Activated CD4-positive, alpha-beta T cell treated with anti-CD3 and anti-CD28 coated beads, Interleukin-2, amount 10 ng/mL, durations not matched to agents 7 days and 5 days (primary cell): ENCODE results near the gene PCDH9. TPM values are rescaled to one million over a fixed set of nuclear protein-coding genes. Genes with fewer than 3 reads are reported as not detected.

Source experiments
- CTCF ChIA-PET: fragments of 350-600 bp; sonication (Branson Sonifier 250); formaldehyde crosslinking; loops from one replicate; lab custom pipeline; 2021; ENCODE audit warnings: antibody characterized with exemption; lab: Charles Lee
- POLR2A ChIA-PET: fragments of 350-600 bp; sonication (Branson Sonifier 250); formaldehyde crosslinking; loops from one replicate; lab custom pipeline; 2021; ENCODE audit warnings: antibody characterized with exemption; lab: Charles Lee
- DNase-seq: peaks from one replicate; pipeline ENCODE4 v3.0.0-alpha.2; 2020
- H3K27ac Mint-ChIP-seq: one replicate; pipeline ENCODE4 v1.8.0; 2021; ENCODE audit warnings: mild to moderate bottlenecking, moderate library complexity, mixed read lengths
- H3K27me3 Mint-ChIP-seq: one replicate; pipeline ENCODE4 v1.8.0; 2021; ENCODE audit warnings: mixed read lengths
- H3K36me3 Mint-ChIP-seq: one replicate; pipeline ENCODE4 v1.8.0; 2021; ENCODE audit warnings: low read depth, mixed read lengths
- H3K4me1 Mint-ChIP-seq: one replicate; pipeline ENCODE4 v1.8.0; 2021; ENCODE audit warnings: mixed read lengths
- H3K4me3 Mint-ChIP-seq: one replicate; pipeline ENCODE4 v1.8.0; 2021; ENCODE audit warnings: mild to moderate bottlenecking, moderate library complexity, mixed read lengths
- H3K9me3 Mint-ChIP-seq: one replicate; pipeline ENCODE4 v1.8.0; 2021; ENCODE audit warnings: mixed read lengths
- total RNA-seq, 2 experiments: library from RNA; stranded (reverse); gene quantifications; one replicate each; pipeline ENCODE4 v1.2.3, GENCODE V29; 2021

The PCDH9 gene
- total RNA-seq, 2 experiments from 2014 or later = 0.25 to 0.30 TPM

DNA sequence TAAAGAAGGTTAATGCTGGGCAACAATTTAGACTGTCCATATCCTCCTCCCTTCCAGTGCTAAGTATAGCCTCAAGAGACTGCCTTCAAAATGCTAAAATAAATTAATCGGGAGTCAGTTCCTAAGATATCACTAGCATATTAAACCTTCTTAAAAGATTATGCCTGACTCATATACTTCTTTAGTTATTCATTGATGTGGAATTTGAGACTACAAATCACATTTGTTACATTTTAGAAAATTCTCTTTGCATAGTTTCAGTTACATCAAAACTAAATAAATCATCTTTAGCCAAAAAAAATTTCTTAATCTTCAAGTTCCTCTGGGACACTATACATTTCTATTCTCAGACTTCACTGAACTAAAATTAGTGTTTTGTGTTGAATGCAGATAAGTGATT, 769.1 kb downstream of the PCDH9 start:
- CTCF ChIA-PET = no interaction called here
- H3K4me1 Mint-ChIP-seq = no peaks in the 10 kb centered on the region
- POLR2A ChIA-PET = no interaction called here
- no peak overlapping the region for H3K27ac Mint-ChIP-seq
- no peak for DNase-seq
- H3K9me3 Mint-ChIP-seq = no peaks in the 10 kb centered on the region
- no peaks in the 10 kb centered on the region for H3K27me3 Mint-ChIP-seq
- no peaks in the 10 kb centered on the region for H3K36me3 Mint-ChIP-seq
- no peak overlapping the region for H3K4me3 Mint-ChIP-seq

DNA sequence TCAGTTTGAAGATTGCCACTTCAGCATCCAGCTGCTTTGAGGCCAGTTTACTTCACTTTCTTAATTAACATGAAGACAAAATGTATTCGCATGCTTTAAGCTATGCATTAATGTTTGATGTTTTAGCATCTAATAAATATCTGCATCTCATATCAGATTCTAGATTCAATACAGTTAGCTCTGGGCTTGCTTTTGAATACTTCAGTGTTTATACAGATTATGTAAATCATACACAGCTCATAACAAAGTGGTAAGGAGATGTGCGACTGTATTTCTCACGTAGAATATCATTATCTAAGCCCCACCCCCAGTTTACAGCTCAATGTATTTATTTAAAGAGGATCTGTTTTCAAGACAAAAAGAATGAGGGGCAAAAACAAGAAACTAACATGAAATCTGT, 770.5 kb downstream of the PCDH9 start:
- H3K4me1 Mint-ChIP-seq = no peaks in the 10 kb centered on the region
- ChIA-PET POLR2A (no interaction called here), CTCF (no interaction called here)
- no peak for DNase-seq
- H3K36me3 Mint-ChIP-seq = no peaks in the 10 kb centered on the region
- no peaks in the 10 kb centered on the region for H3K9me3 Mint-ChIP-seq
- no peaks in the 10 kb centered on the region for H3K27me3 Mint-ChIP-seq
- no peak overlapping the region for H3K27ac Mint-ChIP-seq
- no peak overlapping the region for H3K4me3 Mint-ChIP-seq

DNA sequence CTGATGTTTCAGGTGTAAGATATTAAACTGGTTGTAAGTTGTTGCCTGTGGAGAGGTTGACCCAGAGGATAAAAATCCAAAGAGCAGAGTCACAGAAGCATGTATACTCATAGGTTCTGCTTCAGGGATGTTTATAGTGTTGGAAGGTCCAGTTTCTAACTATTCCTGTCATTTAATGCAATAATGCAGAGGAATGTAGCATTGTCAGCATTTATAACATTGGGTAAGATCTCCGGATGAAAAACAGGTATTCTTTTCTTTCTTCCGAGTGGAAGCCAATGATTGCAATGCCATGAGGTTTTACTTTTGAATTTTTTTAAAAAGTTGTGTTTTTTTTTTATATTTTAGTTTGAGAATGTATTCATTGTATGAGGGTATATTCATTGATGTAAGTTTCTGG, 771.0 kb downstream of the PCDH9 start:
- Mint-ChIP-seq H3K4me3 (no peak overlapping the region), H3K27ac (no peak overlapping the region), H3K4me1 (no peaks in the 10 kb centered on the region), H3K9me3 (no peaks in the 10 kb centered on the region), H3K27me3 (no peaks in the 10 kb centered on the region), H3K36me3 (no peaks in the 10 kb centered on the region)
- ChIA-PET POLR2A (no interaction called here), CTCF (no interaction called here)
- no peak for DNase-seq

DNA sequence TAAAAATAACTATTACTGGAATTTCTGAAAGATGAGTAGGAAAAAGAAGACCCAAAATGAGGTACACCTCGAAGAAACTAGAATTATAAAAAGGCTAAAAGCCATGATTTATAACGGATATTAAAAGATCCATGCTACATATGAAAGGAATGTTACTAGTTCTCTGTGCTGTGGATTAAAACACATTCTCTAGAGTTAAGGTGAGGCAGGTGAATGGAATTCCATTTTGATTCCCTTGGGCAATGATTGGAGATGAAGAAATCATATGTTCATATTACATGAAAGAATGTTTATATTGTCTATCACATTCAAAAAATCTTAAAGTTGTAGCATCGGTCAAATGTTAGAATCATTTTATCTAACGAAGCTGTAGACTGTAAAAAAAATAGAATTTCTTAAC, 783.7 kb downstream of the PCDH9 start:
- Mint-ChIP-seq H3K4me3 (no peak overlapping the region), H3K36me3 (no peaks in the 10 kb centered on the region), H3K27ac (no peak overlapping the region), H3K9me3 (no peaks in the 10 kb centered on the region), H3K27me3 (no peaks in the 10 kb centered on the region), H3K4me1 (no peaks in the 10 kb centered on the region)
- ChIA-PET CTCF (no interaction called here), POLR2A (no interaction called here)
- no peak for DNase-seq

DNA sequence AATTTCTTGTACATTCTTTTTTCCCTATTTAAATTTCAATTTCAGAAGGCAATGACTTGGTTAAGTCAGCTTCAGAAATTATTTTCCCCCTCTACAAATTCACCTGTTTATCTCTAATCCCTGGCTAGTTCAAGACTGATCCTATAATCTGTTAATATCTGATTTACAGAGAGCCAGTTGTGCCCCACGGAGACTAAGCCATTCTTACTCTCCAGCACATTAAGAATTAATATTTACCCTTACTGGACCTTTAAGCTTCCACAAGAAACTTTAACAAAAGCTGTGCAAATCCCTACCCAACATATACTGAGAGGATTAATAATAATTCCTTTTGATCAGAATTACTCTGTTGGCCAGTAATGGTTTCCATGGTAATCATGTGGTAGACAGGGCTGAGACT, 786.2 kb downstream of the PCDH9 start:
- Mint-ChIP-seq H3K9me3 (no peaks in the 10 kb centered on the region), H3K36me3 (no peaks in the 10 kb centered on the region), H3K27me3 (no peaks in the 10 kb centered on the region), H3K4me1 (no peaks in the 10 kb centered on the region), H3K27ac (no peak overlapping the region), H3K4me3 (no peak overlapping the region)
- ChIA-PET CTCF (no interaction called here), POLR2A (no interaction called here)
- no peak for DNase-seq

DNA sequence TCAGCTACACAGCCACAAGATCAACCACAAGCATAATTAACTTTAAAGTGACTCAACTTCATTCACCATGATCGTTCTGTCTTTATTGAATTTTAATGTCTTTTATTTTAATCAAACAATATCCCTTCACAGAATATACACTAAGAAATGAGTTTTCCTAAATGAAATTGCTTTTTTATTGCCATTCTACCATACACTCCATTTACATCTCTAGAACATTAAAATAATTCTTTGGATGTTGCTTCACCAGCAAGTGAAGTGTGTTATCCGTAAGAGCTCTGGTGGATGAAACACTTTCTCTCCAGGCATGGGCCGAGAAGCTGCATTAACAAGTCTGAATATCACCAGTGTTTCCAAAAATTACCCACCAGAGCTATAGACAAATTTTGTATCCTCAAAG, 789.2 kb downstream of the PCDH9 start:
- no peak for DNase-seq
- Mint-ChIP-seq H3K27ac (no peak overlapping the region), H3K4me1 (no peaks in the 10 kb centered on the region)

DNA sequence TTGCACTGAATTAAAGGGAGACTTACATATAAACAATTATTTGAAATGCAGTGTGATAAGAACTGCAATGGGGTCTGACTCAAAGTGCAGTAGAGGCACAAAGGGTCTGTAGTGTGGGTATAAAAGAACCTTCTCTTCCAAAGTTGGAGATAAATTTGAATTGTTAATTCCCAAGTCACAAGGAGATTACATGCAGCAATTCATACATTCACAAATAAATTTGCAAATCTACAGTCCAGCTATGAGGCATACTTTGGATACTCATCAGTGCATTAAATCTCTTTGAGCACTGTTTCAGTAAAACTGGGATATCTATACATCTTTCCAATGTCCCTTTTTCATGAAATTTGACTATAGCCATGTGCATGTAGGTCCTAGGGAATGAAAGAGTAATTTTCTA, 799.4 kb downstream of the PCDH9 start:
- H3K9me3 Mint-ChIP-seq = no peaks in the 10 kb centered on the region
- ChIA-PET POLR2A (no interaction called here), CTCF (no interaction called here)
- no peaks in the 10 kb centered on the region for H3K27me3 Mint-ChIP-seq
- no peak overlapping the region for H3K4me3 Mint-ChIP-seq
- no peaks in the 10 kb centered on the region for H3K4me1 Mint-ChIP-seq
- H3K36me3 Mint-ChIP-seq = no peaks in the 10 kb centered on the region
- no peak overlapping the region for H3K27ac Mint-ChIP-seq
- no peak for DNase-seq

More for the DNA sequence above, 789.2 kb downstream of the PCDH9 start:
- Mint-ChIP-seq H3K4me3 (no peak overlapping the region), H3K36me3 (no peaks in the 10 kb centered on the region), H3K27me3 (no peaks in the 10 kb centered on the region), H3K9me3 (no peaks in the 10 kb centered on the region)
- ChIA-PET CTCF (no interaction called here), POLR2A (no interaction called here)

DNA sequence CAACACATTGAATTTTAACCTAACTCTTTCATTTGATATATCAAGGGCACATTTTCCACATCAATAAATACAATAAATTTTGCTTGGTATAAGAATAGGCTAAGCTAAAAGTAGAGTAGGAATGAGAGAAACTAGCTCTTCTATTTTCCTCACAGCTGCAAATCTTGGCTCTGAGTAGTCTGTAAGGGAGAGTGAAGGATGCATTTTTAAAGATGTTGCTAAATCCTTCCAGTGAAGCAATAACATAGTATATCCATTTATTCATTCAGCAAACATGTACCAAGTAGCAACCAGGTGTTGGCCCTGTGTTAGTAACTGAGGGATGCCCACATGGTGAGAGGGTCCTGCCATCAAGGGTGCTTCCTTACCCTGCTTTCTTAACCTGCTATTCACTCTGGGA, 799.9 kb downstream of the PCDH9 start:
- Mint-ChIP-seq H3K4me1 (no peaks in the 10 kb centered on the region), H3K9me3 (no peaks in the 10 kb centered on the region), H3K36me3 (no peaks in the 10 kb centered on the region), H3K27ac (no peak overlapping the region), H3K4me3 (no peak overlapping the region), H3K27me3 (no peaks in the 10 kb centered on the region)
- ChIA-PET CTCF (no interaction called here), POLR2A (no interaction called here)
- DNase-seq = no peak

DNA sequence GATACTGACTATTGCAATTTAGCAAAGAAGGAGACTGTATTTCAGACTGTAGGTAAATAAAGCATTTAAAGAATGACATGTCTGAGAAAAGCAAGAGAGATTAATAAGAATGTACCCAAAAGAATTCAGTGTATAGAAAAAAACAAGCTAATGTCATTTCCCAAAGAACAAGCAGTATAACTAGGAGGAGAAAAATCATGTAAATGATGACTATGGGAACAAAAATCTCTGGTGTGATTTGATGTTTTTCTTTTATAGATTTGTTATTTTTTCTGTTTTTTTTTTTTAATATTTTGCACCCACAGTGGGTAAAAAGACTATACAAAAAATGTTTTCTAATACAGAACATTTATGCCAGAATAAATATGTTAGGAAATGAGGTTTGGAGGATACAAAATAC, 801.0 kb downstream of the PCDH9 start:
- Mint-ChIP-seq H3K4me1 (no peaks in the 10 kb centered on the region), H3K27me3 (no peaks in the 10 kb centered on the region), H3K36me3 (no peaks in the 10 kb centered on the region), H3K4me3 (no peak overlapping the region), H3K27ac (no peak overlapping the region), H3K9me3 (no peaks in the 10 kb centered on the region)
- no peak for DNase-seq
- POLR2A ChIA-PET = no interaction called here
- CTCF ChIA-PET = no interaction called here

DNA sequence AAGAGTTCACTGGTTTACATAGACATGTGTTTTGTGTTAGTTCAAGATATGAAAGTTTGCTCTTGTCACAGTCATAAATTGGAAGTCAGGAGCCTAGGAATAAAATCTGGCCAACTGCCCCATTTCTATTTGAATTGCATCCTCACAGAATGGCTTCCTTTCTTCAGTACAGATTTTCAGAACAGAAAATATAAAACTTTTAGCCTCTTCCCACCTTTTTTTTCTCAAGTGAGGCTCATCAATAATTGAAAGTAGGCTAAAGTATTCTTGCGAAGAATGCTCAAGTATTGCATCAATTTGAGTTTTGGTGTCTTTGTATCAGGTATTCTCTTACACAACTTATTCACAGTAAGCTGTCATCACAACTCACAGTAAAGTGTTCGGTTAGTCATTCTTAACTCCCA, 802.7 kb downstream of the PCDH9 start:
- CTCF ChIA-PET = no interaction called here
- Mint-ChIP-seq H3K27ac (no peak overlapping the region), H3K9me3 (no peaks in the 10 kb centered on the region), H3K4me1 (no peaks in the 10 kb centered on the region), H3K4me3 (no peak overlapping the region), H3K36me3 (no peaks in the 10 kb centered on the region), H3K27me3 (no peaks in the 10 kb centered on the region)
- no peak for DNase-seq
- POLR2A ChIA-PET = no interaction called here

DNA sequence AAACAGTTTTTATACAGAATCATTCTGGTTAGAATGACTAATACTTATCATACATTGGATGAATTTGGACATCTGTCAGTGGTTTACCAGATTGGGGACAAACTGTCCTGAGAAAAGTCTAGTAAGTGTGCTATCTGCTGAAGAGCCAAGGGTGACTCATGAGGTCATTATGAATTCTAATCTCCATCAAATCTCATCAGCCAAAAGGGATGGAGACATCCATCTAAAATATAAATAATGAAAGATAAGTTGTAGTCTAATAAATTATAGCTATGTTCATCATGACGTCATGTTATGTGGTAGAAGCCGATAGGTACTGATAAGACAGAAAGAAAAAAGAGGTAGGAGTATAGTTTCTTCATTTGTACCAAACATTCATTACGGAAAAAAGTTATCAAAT, 804.4 kb downstream of the PCDH9 start:
- no peak for DNase-seq
- H3K36me3 Mint-ChIP-seq = no peaks in the 10 kb centered on the region
- no peaks in the 10 kb centered on the region for H3K27me3 Mint-ChIP-seq
- H3K4me3 Mint-ChIP-seq = no peak overlapping the region
- ChIA-PET CTCF (no interaction called here), POLR2A (no interaction called here)
- no peaks in the 10 kb centered on the region for H3K4me1 Mint-ChIP-seq
- H3K9me3 Mint-ChIP-seq = peaks cover 5% of the 10 kb centered on the region
- no peak overlapping the region for H3K27ac Mint-ChIP-seq

DNA sequence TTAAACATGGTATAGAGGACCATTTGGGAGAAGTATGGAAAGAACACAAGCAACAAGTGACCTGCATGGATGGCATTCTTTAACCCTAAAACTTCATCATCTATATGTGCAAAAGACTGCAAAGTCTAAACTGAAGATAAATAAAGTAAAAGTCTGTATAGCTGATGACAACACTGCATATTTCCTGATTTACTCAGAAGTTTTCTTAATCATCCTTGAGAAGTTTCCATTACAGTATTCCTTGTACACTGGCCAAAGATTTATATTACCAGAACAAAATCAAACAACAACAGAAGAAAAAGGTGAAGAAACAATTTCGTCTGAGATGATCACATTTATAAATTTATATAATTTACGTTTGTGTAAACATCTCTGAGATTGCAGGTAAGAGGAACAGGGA, 805.7 kb downstream of the PCDH9 start:
- H3K27ac Mint-ChIP-seq = no peak overlapping the region
- H3K4me3 Mint-ChIP-seq = no peak overlapping the region
- H3K4me1 Mint-ChIP-seq = no peaks in the 10 kb centered on the region
- ChIA-PET CTCF (no interaction called here), POLR2A (no interaction called here)
- H3K9me3 Mint-ChIP-seq = peaks cover 5% of the 10 kb centered on the region
- H3K36me3 Mint-ChIP-seq = no peaks in the 10 kb centered on the region
- no peak for DNase-seq
- no peaks in the 10 kb centered on the region for H3K27me3 Mint-ChIP-seq

DNA sequence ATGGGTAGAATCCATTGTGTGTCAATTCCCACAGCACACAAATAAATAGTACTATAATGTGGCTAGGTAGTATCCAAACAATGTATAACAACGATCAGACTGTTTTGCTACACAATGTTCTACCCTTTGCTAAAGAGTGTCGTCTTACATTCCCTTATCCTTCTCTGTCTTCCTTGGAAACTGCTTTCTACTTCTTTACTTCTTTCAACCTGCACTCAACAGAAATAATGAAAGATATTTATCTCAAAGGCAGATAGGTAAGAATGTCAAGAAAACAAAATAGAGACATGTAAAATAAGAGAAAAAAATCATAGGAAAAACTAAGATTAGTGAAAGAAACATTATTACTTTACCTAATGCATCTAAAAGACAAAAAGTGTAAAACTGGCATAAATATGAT, 814.7 kb downstream of the PCDH9 start:
- ChIA-PET POLR2A (no interaction called here), CTCF (no interaction called here)
- no peak for DNase-seq
- Mint-ChIP-seq H3K36me3 (no peaks in the 10 kb centered on the region), H3K27me3 (no peaks in the 10 kb centered on the region), H3K27ac (no peak overlapping the region), H3K9me3 (no peaks in the 10 kb centered on the region), H3K4me3 (no peak overlapping the region), H3K4me1 (no peaks in the 10 kb centered on the region)

DNA sequence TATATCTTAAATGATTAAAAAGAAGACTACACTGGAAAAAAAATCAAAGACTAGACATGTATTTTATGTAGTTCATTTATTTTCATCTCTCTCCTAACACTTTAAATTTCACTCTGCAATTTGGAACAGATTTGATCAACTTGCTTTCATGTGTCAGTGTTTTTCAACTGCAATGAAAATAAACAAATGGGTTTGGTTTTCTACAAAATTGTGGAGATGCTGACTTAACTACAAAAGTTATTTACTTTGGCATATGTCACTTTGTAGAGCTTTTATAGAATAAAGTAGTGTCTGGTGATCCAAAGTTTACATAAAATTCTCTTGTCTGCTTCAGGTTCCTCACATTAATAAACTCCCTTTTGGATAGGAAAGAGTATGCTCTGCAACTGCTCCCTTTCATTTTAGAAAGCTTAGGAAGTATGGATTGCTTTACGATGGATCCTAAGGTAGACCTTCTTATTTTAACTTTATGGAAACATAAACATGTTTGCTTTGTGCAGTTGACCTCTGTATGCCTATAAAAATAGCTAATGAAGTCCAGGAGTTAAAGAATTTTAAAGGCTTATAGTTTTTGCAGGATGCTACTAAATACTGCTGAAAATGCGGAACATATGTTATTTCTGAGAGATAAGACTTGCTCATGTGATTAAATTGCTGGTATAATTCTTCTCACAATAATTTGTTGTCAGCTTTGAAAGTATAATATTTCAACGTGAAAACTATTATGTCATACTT, 815.9 kb downstream of the PCDH9 start:
- no peaks in the 10 kb centered on the region for H3K4me1 Mint-ChIP-seq
- no peak overlapping the region for H3K27ac Mint-ChIP-seq
- DNase-seq = no peak
- H3K27me3 Mint-ChIP-seq = no peaks in the 10 kb centered on the region
- ChIA-PET CTCF (no interaction called here), POLR2A (no interaction called here)
- H3K9me3 Mint-ChIP-seq = no peaks in the 10 kb centered on the region
- no peaks in the 10 kb centered on the region for H3K36me3 Mint-ChIP-seq
- no peak overlapping the region for H3K4me3 Mint-ChIP-seq
